IMR-90 (cell line): Measurements from ENCODE around the gene PLPPR3. TPM values are rescaled to one million over a fixed set of nuclear protein-coding genes. Genes with fewer than 3 reads are reported as not detected.

ENCODE experiments used
- ATAC-seq: fragments of 200-7000 bp; cut with Tn5 transposase; 2 replicates; pipeline ENCODE4 v1.9.1; 2020; ENCODE audit warnings: low read depth, mild to moderate bottlenecking, moderate library complexity
- BruUV-seq: library from RNA; stranded (reverse); fragments of 400-500 nt; replicated peaks from 2 replicates; lab custom pipeline; 2021; lab: Mats Ljungman, UMichigan
- CTCF ChIA-PET: fragments of 300-600 bp; formaldehyde crosslinking; extraction: SDS; loops from one replicate; lab custom pipeline; 2021; ENCODE audit warnings: antibody characterized with exemption; lab: Yijun Ruan, JAX
- POLR2A ChIA-PET: fragments of 300-600 bp; sonication (Branson Sonifier 250); formaldehyde crosslinking; loops from one replicate; lab custom pipeline; 2022; ENCODE audit warnings: antibody characterized with exemption; ENCODE audit not compliant: unreplicated experiment; lab: Charles Lee
- DNase-seq: peaks from one replicate; pipeline ENCODE4 v3.0.0; 2013
- H2AFZ ChIP-seq: replicated peaks from 2 replicates; pipeline ENCODE3; 2013; ENCODE audit warnings: low read length, mild to moderate bottlenecking; ENCODE audit not compliant: poor library complexity
- H2AK5ac ChIP-seq: 2 replicates; pipeline ENCODE4 v1.6.1; 2013; ENCODE audit warnings: low read depth, low read length, inconsistent platforms
- H2AK9ac ChIP-seq: replicated peaks from 2 replicates; pipeline ENCODE3; 2013; ENCODE audit warnings: mild to moderate bottlenecking, low read depth, low read length, moderate library complexity; ENCODE audit not compliant: poor library complexity
- H2BK120ac ChIP-seq: 2 replicates; pipeline ENCODE4 v1.6.1; 2013; ENCODE audit warnings: low read depth, low read length, inconsistent platforms
- H2BK15ac ChIP-seq: 3 replicates; pipeline ENCODE4 v1.6.1; 2013; ENCODE audit warnings: low read depth, low read length, inconsistent platforms
- H2BK20ac ChIP-seq: 2 replicates; pipeline ENCODE4 v1.6.1; 2013; ENCODE audit warnings: low read depth, mild to moderate bottlenecking, inconsistent platforms, low read length, moderate library complexity
- H2BK5ac ChIP-seq: 2 replicates; pipeline ENCODE4 v1.6.1; 2013; ENCODE audit warnings: mild to moderate bottlenecking, low read depth, low read length, inconsistent platforms; ENCODE audit not compliant: poor library complexity, severe bottlenecking
- H3K14ac ChIP-seq: replicated peaks from 2 replicates; pipeline ENCODE4 v1.6.1; 2013; ENCODE audit warnings: low read depth, low read length, inconsistent platforms
- H3K18ac ChIP-seq: 2 replicates; pipeline ENCODE4 v1.6.1; 2013; ENCODE audit warnings: low read depth, low read length, control low read depth
- H3K23ac ChIP-seq: 2 replicates; pipeline ENCODE4 v1.6.1; 2013; ENCODE audit warnings: low read depth, low read length, inconsistent platforms
- H3K27ac ChIP-seq: 2 replicates; pipeline ENCODE4 v1.5.1; 2013; ENCODE audit warnings: mild to moderate bottlenecking, control low read depth, low read length; ENCODE audit not compliant: insufficient read depth
- H3K27me3 ChIP-seq: 2 replicates; pipeline ENCODE4 v1.6.1; 2013; ENCODE audit warnings: low read length; ENCODE audit not compliant: control insufficient read depth, insufficient read depth
- H3K36me3 ChIP-seq: 2 replicates; pipeline ENCODE4 v1.6.1; 2013; ENCODE audit warnings: low read length, mixed read lengths; ENCODE audit not compliant: control insufficient read depth, insufficient read depth
- H3K4ac ChIP-seq: 2 replicates; pipeline ENCODE4 v1.6.1; 2013; ENCODE audit warnings: low read depth, low read length, inconsistent platforms
- H3K4me1 ChIP-seq: 2 replicates; pipeline ENCODE4 v1.6.1; 2013; ENCODE audit warnings: low read length, mixed read lengths; ENCODE audit not compliant: control insufficient read depth, insufficient read depth
- H3K4me2 ChIP-seq: 2 replicates; pipeline ENCODE4 v1.6.1; 2013; ENCODE audit warnings: low read depth, mild to moderate bottlenecking, control low read depth, low read length, moderate library complexity
- H3K4me3 ChIP-seq: 2 replicates; pipeline ENCODE4 v1.5.1; 2013; ENCODE audit warnings: low read depth, mild to moderate bottlenecking, control low read depth, low read length, moderate library complexity; ENCODE audit not compliant: insufficient read depth
- H3K56ac ChIP-seq: 2 replicates; pipeline ENCODE4 v1.6.1; 2013; ENCODE audit warnings: low read length, inconsistent platforms; ENCODE audit not compliant: insufficient read depth; ENCODE audit errors: extremely low read depth
- H3K79me1 ChIP-seq, 2 experiments: 2 replicates each; pipeline ENCODE4 v1.6.1; 2013; ENCODE audit warnings: low read length in 2 of 2, inconsistent platforms in 1 of 2, low read depth in 1 of 2
- H3K9ac ChIP-seq: 2 replicates; pipeline ENCODE4 v1.6.1; 2013; ENCODE audit warnings: low read depth, low read length, control low read depth
- H3K9me1 ChIP-seq: 2 replicates; pipeline ENCODE4 v1.6.1; 2013; ENCODE audit warnings: low read length, inconsistent platforms; ENCODE audit not compliant: insufficient read depth
- H3K9me3 ChIP-seq: 2 replicates; pipeline ENCODE4 v1.6.1; 2013; ENCODE audit warnings: low read length; ENCODE audit not compliant: control insufficient read depth, insufficient read depth
- H4K20me1 ChIP-seq: 2 replicates; pipeline ENCODE4 v1.6.1; 2013; ENCODE audit warnings: low read length, inconsistent platforms; ENCODE audit not compliant: insufficient read depth
- H4K5ac ChIP-seq: 2 replicates; pipeline ENCODE4 v1.6.1; 2013; ENCODE audit warnings: mild to moderate bottlenecking, low read depth, low read length, control low read depth
- H4K8ac ChIP-seq, 2 experiments: 2 replicates each; pipeline ENCODE4 v1.6.1; 2013; ENCODE audit warnings: low read depth in 2 of 2, low read length in 2 of 2, control low read depth in 1 of 2, inconsistent platforms in 1 of 2
- H4K91ac ChIP-seq: 2 replicates; pipeline ENCODE4 v1.6.1; 2013; ENCODE audit warnings: low read depth, low read length, inconsistent platforms; ENCODE audit not compliant: insufficient read depth
- BHLHE40 ChIP-seq: fragments of 150-350 bp; IDR thresholded peaks from 2 replicates; pipeline ENCODE4 v1.6.1; 2016; ENCODE audit warnings: mild to moderate bottlenecking, low read depth, low read length
- CHD1 ChIP-seq: IDR thresholded peaks from 2 replicates; pipeline ENCODE4 v1.6.1; 2012; ENCODE audit warnings: low read depth, low read length, improper control_type of control experiment
- ELK1 ChIP-seq: fragments of 150-350 bp; IDR thresholded peaks from 2 replicates; pipeline ENCODE4 v1.6.1; 2016; ENCODE audit warnings: low read depth, mild to moderate bottlenecking, low read length, moderate library complexity, borderline replicate concordance
- FOS ChIP-seq: fragments of 150-350 bp; IDR thresholded peaks from 2 replicates; pipeline ENCODE4 v1.6.1; 2016; ENCODE audit warnings: low read depth, low read length
- MAFK ChIP-seq: IDR thresholded peaks from 2 replicates; pipeline ENCODE4 v1.6.1; 2012; ENCODE audit warnings: low read depth, low read length, improper control_type of control experiment
- MAZ ChIP-seq: IDR thresholded peaks from 2 replicates; pipeline ENCODE4 v1.6.1; 2012; ENCODE audit warnings: low read depth, mild to moderate bottlenecking, low read length, improper control_type of control experiment, moderate library complexity, borderline replicate concordance
- NFE2L2 ChIP-seq: fragments of 150-350 bp; IDR thresholded peaks from 2 replicates; pipeline ENCODE4 v1.6.1; 2016; ENCODE audit warnings: low read depth, mild to moderate bottlenecking, low read length
- POLR2A ChIP-seq: IDR thresholded peaks from 2 replicates; pipeline ENCODE4 v1.6.1; 2012; ENCODE audit warnings: mild to moderate bottlenecking, low read depth, low read length
- RCOR1 ChIP-seq: IDR thresholded peaks from 2 replicates; pipeline ENCODE4 v1.6.1; 2012; ENCODE audit warnings: mild to moderate bottlenecking, low read length, improper control_type of control experiment; ENCODE audit not compliant: insufficient replicate concordance
- RFX5 ChIP-seq: IDR thresholded peaks from 2 replicates; pipeline ENCODE4 v1.8.0; 2012; ENCODE audit warnings: low read depth, mild to moderate bottlenecking, low read length, moderate library complexity
- SMC3 ChIP-seq: fragments of 150-350 bp; IDR thresholded peaks from 2 replicates; pipeline ENCODE4 v1.6.1; 2016; ENCODE audit warnings: low read depth, mild to moderate bottlenecking, antibody characterized with exemption, low read length, moderate library complexity
- WGBS, 2 experiments: methylation state at CpG; one replicate each; pipeline versions ENCODE4 v1.1.5 to v1.1.7; 2013; ENCODE audit warnings: missing lambda C conversion rate in 2 of 2; ENCODE audit not compliant: insufficient read length in 1 of 2; ENCODE audit errors: extremely low coverage in 2 of 2; 5-methylcytosine and 5-hydroxymethylcytosine counted together
- dilution Hi-C: fragments of 300-500 bp; cut with HindIII; formaldehyde crosslinking; loops from one replicate; pipeline ENCODE4 v1.14.3; 2018; ENCODE audit warnings: low sequenced_read_pairs; ENCODE audit not compliant: unreplicated experiment
- in situ Hi-C: fragments of 300-500 bp; cut with MboI; formaldehyde crosslinking; loops from 3 replicates; pipeline ENCODE4 v1.14.3; 2019; ENCODE audit warnings: low sequenced_read_pairs, inconsistent platforms, mixed read lengths
- intact Hi-C: fragments of 100-400 bp; cut with micrococcal nuclease; formaldehyde crosslinking; loops from 2 replicates; pipeline ENCODE4 v1.10.0; 2022
- polyA plus RNA-seq, 3 experiments: library from polyadenylated mRNA; depleted of rRNA; stranded (reverse); fragments of >200 nt; gene quantifications; 2 replicates each; pipeline ENCODE4 v1.2.3, GENCODE V29; 2012; ENCODE audit warnings: low replicate concordance in 1 of 3
- total RNA-seq: library from RNA; depleted of rRNA; stranded (reverse); fragments of >200 nt; gene quantifications from 2 replicates; pipeline ENCODE4 v1.2.3, GENCODE V29; 2012
- TF ChIP-seq, protein P1 (sequence below): conservative IDR thresholded peaks from 2 replicates; pipeline ENCODE4 v1.5.1; 2012; ENCODE audit warnings: mild to moderate bottlenecking, low read depth, low read length, improper control_type of control experiment

PLPPR3 gene
- total and polyA plus RNA-seq, 2 of the 4 experiments (the other 2 are of a cell fraction), result 0.36 to 1.2 TPM

DNA sequence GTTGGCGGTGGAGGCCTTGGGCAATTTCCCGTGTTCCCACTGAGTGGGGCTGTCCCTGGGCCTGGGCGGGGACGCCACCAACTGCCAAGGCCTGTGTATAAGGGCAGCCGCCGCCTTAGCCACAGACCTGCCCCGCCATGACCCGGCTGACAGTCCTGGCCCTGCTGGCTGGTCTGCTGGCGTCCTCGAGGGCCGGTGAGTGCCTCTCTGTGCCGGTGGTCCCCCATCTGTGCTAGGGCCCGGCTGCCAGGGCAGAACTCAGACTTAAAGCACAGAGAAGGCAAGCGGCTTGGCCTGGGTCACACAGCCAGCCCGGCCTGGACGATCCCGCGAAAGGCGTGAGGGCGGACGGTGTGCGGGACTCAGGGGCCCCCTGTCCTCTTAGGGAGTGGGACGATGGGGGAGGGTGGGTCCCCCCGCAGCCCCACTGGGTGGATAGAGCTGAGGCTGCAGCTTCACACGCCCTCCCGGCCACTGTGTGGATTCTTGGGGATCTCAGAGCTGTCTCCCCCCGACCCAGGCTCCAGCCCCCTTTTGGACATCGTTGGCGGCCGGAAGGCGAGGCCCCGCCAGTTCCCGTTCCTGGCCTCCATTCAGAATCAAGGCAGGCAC, 6.1 kb upstream of the PLPPR3 start, which contains the start of gene AZU1:
TSS of gene AZU1 (plus strand) at position 128 of the 612 bp plus-strand sequence. CDS start at position 138, 10 bp downstream.
- H3K79me1 ChIP-seq, result no peaks in the 10 kb centered on the region
- no peaks in the 10 kb centered on the region for H4K20me1 ChIP-seq
- no peak within 1 kb of the TSS for H2BK120ac ChIP-seq
- no peaks in the 10 kb centered on the region for H3K9me3 ChIP-seq
- dilution Hi-C loops (no loop called here), intact Hi-C loops (no loop called here), in situ Hi-C loops (no loop called here)
- no peak within 1 kb of the TSS for H4K91ac ChIP-seq
- TF ChIP-seq SMC3, result no peak
- TF ChIP-seq NFE2L2, result no peak
- no peak for TF ChIP-seq BHLHE40
- TF ChIP-seq RCOR1, result no peak
- TF ChIP-seq MAZ, result no peak
- TF ChIP-seq CHD1, result no peak
- TF ChIP-seq, protein P1, sequence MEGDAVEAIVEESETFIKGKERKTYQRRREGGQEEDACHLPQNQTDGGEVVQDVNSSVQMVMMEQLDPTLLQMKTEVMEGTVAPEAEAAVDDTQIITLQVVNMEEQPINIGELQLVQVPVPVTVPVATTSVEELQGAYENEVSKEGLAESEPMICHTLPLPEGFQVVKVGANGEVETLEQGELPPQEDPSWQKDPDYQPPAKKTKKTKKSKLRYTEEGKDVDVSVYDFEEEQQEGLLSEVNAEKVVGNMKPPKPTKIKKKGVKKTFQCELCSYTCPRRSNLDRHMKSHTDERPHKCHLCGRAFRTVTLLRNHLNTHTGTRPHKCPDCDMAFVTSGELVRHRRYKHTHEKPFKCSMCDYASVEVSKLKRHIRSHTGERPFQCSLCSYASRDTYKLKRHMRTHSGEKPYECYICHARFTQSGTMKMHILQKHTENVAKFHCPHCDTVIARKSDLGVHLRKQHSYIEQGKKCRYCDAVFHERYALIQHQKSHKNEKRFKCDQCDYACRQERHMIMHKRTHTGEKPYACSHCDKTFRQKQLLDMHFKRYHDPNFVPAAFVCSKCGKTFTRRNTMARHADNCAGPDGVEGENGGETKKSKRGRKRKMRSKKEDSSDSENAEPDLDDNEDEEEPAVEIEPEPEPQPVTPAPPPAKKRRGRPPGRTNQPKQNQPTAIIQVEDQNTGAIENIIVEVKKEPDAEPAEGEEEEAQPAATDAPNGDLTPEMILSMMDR, result no peak
- no peak for TF ChIP-seq FOS
- TF ChIP-seq RFX5, result no peak
- no peak for TF ChIP-seq POLR2A
- no peak for TF ChIP-seq ELK1
- no peak for TF ChIP-seq MAFK
- 82% methylated on average over 22 of the region's 33 CpGs; no CpG with 5 or more reads in 1 of the 2 experiments for WGBS, 2 experiments
- no peaks in the 10 kb centered on the region for H3K27me3 ChIP-seq
- BruUV-seq, result no TSS peak
- H3K56ac ChIP-seq, result no peak within 1 kb of the TSS
- H2BK15ac ChIP-seq, result no peak within 1 kb of the TSS
- no peak within 1 kb of the TSS for H2AK9ac ChIP-seq
- DNase-seq, result no peak
- H2BK5ac ChIP-seq, result no peak within 1 kb of the TSS
- no peak within 1 kb of the TSS for H3K4me3 ChIP-seq
- H2BK20ac ChIP-seq, result no peak within 1 kb of the TSS
- H3K23ac ChIP-seq, result no peak within 1 kb of the TSS
- no peaks in the 10 kb centered on the region for H3K36me3 ChIP-seq
- H3K9me1 ChIP-seq, result no peaks in the 10 kb centered on the region
- H3K4me1 ChIP-seq, result peaks cover 3% of the 10 kb centered on the region; the same call in 1 of the 2 replicates
- H4K8ac ChIP-seq, result no peak within 1 kb of the TSS
- H4K5ac ChIP-seq, result no peak within 1 kb of the TSS
- H3K4ac ChIP-seq, result no peak within 1 kb of the TSS
- H3K18ac ChIP-seq, result no peak within 1 kb of the TSS
- H2AK5ac ChIP-seq, result no peak within 1 kb of the TSS
- H3K4me2 ChIP-seq, result no peak within 1 kb of the TSS
- ATAC-seq, result no peak
- no peak within 1 kb of the TSS for H3K27ac ChIP-seq
- CTCF ChIA-PET, result no interaction called here
- no peak within 1 kb of the TSS for H3K9ac ChIP-seq
- POLR2A ChIA-PET, result no interaction called here
- H3K14ac ChIP-seq, result no peak within 1 kb of the TSS
- H2AFZ ChIP-seq, result no peak within 1 kb of the TSS
